Choroid plexus epithelial cell (primary cell): ENCODE data around the gene RFC1.

Experiments
- DNase-seq: peaks from one replicate; pipeline ENCODE4 v3.0.0-alpha.2; 2010; ENCODE audit warnings: low read depth
- H3K4me3 ChIP-seq: 2 replicates; pipeline ENCODE4 v1.5.1; 2011; ENCODE audit warnings: low read depth, mild to moderate bottlenecking, control low read depth, low read length, moderate library complexity
- TF ChIP-seq, protein P1 (sequence below): conservative IDR thresholded peaks from 2 replicates; pipeline ENCODE4 v1.5.1; 2011; ENCODE audit warnings: low read depth, mild to moderate bottlenecking, control low read depth, inconsistent platforms, low read length, moderate library complexity

RFC1 gene

DNA sequence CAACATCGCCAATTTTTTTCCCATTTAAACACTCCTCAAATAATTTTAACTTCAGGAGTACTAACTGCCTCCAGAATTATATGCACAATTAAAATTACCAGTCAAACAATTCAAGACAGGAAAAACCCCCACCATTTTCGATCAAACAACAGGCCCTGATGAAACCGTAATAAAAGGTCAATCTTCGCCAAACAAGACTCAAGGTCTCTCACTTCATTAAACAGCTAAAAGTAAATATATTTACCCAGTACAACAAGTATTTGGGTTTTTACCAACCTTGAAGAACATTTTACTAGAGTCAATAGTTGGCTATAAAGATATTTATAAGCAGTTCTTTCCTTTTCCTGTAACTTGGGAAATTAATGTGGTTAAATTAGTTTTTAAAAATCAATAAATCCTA lies 28.3 kb downstream of the RFC1 start:
- no peak for DNase-seq
- H3K4me3 ChIP-seq = no peak overlapping the region
- TF ChIP-seq, protein P1, sequence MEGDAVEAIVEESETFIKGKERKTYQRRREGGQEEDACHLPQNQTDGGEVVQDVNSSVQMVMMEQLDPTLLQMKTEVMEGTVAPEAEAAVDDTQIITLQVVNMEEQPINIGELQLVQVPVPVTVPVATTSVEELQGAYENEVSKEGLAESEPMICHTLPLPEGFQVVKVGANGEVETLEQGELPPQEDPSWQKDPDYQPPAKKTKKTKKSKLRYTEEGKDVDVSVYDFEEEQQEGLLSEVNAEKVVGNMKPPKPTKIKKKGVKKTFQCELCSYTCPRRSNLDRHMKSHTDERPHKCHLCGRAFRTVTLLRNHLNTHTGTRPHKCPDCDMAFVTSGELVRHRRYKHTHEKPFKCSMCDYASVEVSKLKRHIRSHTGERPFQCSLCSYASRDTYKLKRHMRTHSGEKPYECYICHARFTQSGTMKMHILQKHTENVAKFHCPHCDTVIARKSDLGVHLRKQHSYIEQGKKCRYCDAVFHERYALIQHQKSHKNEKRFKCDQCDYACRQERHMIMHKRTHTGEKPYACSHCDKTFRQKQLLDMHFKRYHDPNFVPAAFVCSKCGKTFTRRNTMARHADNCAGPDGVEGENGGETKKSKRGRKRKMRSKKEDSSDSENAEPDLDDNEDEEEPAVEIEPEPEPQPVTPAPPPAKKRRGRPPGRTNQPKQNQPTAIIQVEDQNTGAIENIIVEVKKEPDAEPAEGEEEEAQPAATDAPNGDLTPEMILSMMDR = no peak

DNA sequence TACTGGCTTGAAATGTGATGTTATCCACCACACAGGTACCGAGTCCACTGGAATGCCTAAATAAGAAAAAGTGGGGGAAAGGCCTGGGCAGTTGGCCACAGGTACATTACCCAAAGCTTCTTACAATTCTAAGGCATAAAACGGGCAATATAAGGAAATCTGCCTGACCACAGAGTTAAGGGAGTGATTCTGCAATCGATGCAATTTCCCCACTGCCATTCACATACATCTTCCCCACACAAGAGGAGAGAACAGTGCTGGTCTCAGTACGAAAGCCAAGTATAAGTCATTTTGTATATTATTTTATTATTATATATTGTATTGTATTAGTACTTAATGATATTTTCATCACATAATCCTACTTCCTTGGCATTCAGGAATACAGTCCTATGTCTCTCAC lies 30.6 kb downstream of the RFC1 start:
- DNase-seq = no peak
- TF ChIP-seq, protein P1 = no peak
- no peak overlapping the region for H3K4me3 ChIP-seq

DNA sequence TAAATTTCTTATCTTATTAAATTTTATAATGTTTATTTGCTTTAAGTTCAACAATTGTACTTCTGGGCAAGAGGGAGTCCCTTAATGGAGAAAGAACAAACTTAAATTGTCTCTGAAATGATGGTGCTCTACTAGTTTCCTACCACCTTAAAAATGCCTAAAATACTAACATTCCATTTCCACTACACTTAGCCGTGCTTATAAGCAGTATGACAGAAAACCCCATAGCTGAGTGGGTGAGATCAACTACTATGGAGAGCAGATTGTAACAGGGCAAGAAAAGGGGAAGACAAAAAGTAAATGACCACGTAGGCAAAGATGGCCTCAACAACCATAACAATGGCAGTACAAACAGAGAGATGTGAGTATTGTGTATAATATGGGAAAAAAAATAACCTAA lies 35.0 kb downstream of the RFC1 start:
- TF ChIP-seq, protein P1 = no peak

DNA sequence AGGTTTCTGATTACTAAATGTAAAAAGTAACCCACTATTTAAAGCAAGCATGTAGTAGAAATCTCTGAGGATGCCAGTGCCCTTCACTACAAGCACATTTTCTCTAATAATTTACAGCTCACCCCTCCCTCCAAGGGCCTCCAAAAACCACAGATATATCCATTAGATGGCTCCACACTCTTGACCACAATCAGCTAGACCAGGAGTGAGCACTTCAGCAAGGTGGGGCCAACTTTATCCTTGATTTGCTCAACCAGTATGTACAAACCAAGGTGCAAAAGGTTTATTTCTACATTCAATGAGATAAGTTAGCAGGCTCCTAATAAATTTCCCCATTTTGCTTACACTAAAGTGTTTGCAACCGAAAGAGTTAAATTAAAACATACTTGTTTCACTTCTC lies 35.8 kb downstream of the RFC1 start:
- TF ChIP-seq, protein P1 = no peak
- no peak overlapping the region for H3K4me3 ChIP-seq
- DNase-seq = no peak

More for the DNA sequence above, 35.0 kb downstream of the RFC1 start:
- DNase-seq = peak; percentile 31
- no peak overlapping the region for H3K4me3 ChIP-seq

DNA sequence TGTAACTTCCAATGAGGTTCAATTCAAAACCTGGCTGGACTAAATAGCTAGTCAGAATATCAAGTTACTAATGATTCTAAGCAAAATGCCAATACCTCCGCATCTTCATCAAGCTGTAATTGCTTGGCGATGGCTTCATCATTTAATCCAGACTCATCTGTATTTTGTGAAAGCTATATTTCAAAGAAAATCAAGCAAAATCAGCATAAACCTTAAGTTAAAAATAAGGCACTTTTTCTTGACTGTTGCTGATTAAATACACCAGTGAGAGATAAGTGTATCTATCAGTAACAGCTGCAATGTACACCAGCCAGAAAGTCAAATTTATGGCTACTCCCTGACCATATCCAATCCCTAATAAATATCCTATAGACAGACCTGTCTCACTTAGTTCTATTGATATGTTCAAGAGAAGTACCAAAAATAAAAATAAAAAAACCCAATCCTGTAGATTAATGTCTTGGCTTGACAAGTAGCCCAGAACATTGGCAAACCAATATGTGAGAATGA lies 39.6 kb downstream of the RFC1 start:
- H3K4me3 ChIP-seq = no peak overlapping the region
- TF ChIP-seq, protein P1 = no peak
- no peak for DNase-seq

DNA sequence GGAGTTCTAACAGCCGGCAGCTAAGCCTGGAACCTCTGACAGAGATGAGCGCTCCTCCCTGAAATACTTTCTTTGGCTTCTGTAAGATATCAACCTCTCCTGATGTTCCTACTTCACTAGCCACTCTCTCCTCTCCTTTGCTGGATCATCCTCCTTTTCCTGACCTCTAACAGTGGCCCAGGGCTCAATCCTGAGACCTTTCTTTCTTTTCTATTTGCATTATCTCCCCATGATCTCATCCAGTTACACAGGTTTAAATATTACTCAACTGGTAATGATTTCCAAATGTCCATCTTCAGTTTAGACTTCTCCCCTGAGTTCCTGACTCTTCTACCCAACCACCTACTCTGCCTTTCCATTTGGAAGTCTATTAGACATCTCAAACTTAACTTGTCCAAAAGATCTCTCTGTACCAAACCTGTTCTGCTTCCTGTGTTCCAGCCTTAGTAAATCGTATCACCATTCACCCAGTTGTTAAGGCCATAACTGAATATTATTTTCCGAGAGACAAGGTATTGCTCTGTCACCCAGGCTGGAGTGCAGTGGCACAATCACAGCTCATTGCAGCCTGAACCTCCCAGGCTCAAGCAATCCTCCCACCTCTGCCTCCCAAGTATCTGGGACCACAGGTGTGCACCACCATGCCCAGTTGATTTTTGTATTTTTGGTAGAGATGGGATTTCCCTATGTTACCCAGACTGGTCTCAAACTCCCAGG lies 41.1 kb downstream of the RFC1 start:
- TF ChIP-seq, protein P1 = no peak
- DNase-seq = no peak
- no peak overlapping the region for H3K4me3 ChIP-seq

DNA sequence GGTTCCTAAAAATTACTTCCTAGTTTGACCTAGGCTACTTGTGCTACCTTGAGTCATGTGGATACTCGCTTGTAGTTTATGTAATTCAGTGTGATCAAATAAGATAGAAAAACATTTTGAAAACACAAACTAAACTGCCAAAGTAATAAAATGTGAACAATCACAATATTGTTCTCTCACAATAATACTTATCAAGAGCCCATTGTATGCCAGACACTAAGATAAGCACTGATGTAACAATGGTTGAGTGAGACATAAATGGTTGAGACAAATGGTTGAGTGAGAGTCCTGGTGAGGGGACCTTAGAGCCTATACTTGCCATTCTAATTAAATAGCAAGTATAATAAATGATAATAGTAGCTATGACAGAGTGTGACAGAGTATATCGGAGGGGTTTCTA lies 41.7 kb downstream of the RFC1 start:
- TF ChIP-seq, protein P1 = no peak
- DNase-seq = no peak
- H3K4me3 ChIP-seq = no peak overlapping the region
